BLaER1 (cell line): Measurements from ENCODE around the gene RIMKLB.

Experiments
- H3K27ac ChIP-seq: shearing (Covaris generic); formaldehyde crosslinking; 2 replicates; pipeline ENCODE4 v1.8.1; 2022
- H3K27me3 ChIP-seq: shearing (Covaris generic); formaldehyde crosslinking; 2 replicates; pipeline ENCODE4 v1.8.1; 2022
- H3K36me3 ChIP-seq: shearing (Covaris generic); formaldehyde crosslinking; 2 replicates; pipeline ENCODE4 v1.8.1; 2022
- H3K4me1 ChIP-seq: shearing (Covaris generic); formaldehyde crosslinking; 2 replicates; pipeline ENCODE4 v1.8.1; 2022
- H3K4me2 ChIP-seq: shearing (Covaris generic); formaldehyde crosslinking; 2 replicates; pipeline ENCODE4 v1.8.1; 2022
- H3K4me3 ChIP-seq: shearing (Covaris generic); formaldehyde crosslinking; 2 replicates; pipeline ENCODE4 v1.8.1; 2022
- H3K9ac ChIP-seq: shearing (Covaris generic); formaldehyde crosslinking; 2 replicates; pipeline ENCODE4 v1.8.1; 2022
- H3K9me3 ChIP-seq: shearing (Covaris generic); formaldehyde crosslinking; 2 replicates; pipeline ENCODE4 v1.8.1; 2022
- H4K20me1 ChIP-seq: shearing (Covaris generic); formaldehyde crosslinking; 2 replicates; pipeline ENCODE4 v1.8.1; 2022
- Cebpa-rat ChIP-seq: shearing (Covaris generic); IDR thresholded peaks from 2 replicates; pipeline ENCODE4 v1.8.1; 2022

Gene RIMKLB

GRCh38 chr12:8668441-8668840, 29.4 kb upstream of the RIMKLB start:
- Histone ChIP-seq H3K9me3 (peaks cover 40% of the 10 kb centered on the region), H3K36me3 (no peaks in the 10 kb centered on the region), H3K4me1 (peaks cover 29% of the 10 kb centered on the region), H3K27ac (no peak overlapping the region), H3K4me2 (peak overlapping the region; percentile 62), H3K4me3 (no peak overlapping the region), H4K20me1 (no peaks in the 10 kb centered on the region), H3K27me3 (no peaks in the 10 kb centered on the region), H3K9ac (no peak overlapping the region)
- TF ChIP-seq Cebpa-rat, result no peak

DNA sequence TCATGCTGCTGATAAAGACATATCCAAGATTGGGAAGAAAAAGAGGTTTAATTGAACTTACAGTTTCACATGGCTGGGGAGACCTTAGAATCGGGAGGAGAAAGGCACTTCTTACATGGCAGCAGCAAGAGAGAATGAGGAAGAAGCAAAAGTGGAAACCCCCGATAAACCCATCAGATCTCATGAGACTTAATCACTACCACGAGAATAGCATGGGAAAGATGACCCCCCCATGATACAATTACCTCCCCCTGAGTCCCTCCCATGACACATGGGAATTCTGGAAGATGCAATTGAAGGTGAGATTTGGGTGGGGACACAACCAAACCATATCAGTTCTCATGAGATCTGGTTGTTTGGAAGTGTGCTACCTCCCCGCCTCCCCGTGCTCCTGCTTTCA, 25.4 kb upstream of the RIMKLB start:
- H3K4me1 ChIP-seq, result peaks cover 44% of the 10 kb centered on the region

GRCh38 chr12:8675591-8676036, 22.2 kb upstream of the RIMKLB start:
- peak overlapping the region; percentile 23; the same call in 1 of the 2 replicates for H3K27ac ChIP-seq
- H3K27me3 ChIP-seq, result no peaks in the 10 kb centered on the region
- H3K36me3 ChIP-seq, result no peaks in the 10 kb centered on the region
- no peak for TF ChIP-seq Cebpa-rat
- H3K4me3 ChIP-seq, result no peak overlapping the region
- peak overlapping the region; percentile 24 for H3K4me2 ChIP-seq
- H3K4me1 ChIP-seq, result peaks cover 23% of the 10 kb centered on the region
- peaks cover 28% of the 10 kb centered on the region for H3K9me3 ChIP-seq
- no peak overlapping the region for H3K9ac ChIP-seq
- no peaks in the 10 kb centered on the region for H4K20me1 ChIP-seq

More for the DNA sequence above, 25.4 kb upstream of the RIMKLB start:
- TF ChIP-seq Cebpa-rat, result no peak
- no peak overlapping the region for H3K27ac ChIP-seq
- peaks cover 40% of the 10 kb centered on the region for H3K9me3 ChIP-seq
- no peaks in the 10 kb centered on the region for H4K20me1 ChIP-seq
- H3K4me2 ChIP-seq, result no peak overlapping the region
- no peak overlapping the region for H3K4me3 ChIP-seq
- no peaks in the 10 kb centered on the region for H3K36me3 ChIP-seq
- no peaks in the 10 kb centered on the region for H3K27me3 ChIP-seq
- H3K9ac ChIP-seq, result no peak overlapping the region

DNA sequence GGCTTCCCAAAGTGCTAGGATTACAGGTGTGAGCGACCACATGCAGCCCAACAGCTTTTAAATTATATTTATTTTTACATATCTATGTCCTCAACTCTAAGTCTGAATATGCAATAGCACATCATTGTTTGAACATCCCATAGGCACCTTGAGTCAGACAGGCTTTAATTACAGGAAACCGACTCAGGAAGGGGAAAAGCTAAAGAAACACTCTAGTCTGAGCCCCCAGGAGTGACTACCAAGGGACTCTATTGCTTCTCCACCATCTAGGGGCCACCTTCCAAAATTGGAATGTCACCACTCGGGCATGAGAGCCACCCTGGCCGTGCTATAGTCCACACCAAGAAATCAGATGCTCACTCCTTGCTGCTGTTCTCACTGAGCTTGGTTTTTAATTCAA, 21.1 kb upstream of the RIMKLB start:
- no peak overlapping the region for H3K9ac ChIP-seq
- H3K4me2 ChIP-seq, result no peak overlapping the region
- peaks cover 17% of the 10 kb centered on the region for H3K9me3 ChIP-seq
- H3K27me3 ChIP-seq, result no peaks in the 10 kb centered on the region
- H3K36me3 ChIP-seq, result no peaks in the 10 kb centered on the region
- TF ChIP-seq Cebpa-rat, result no peak
- no peak overlapping the region for H3K27ac ChIP-seq
- no peaks in the 10 kb centered on the region for H4K20me1 ChIP-seq
- H3K4me3 ChIP-seq, result no peak overlapping the region
- peaks cover 19% of the 10 kb centered on the region for H3K4me1 ChIP-seq

- Histone ChIP-seq H3K9ac (no peak overlapping the region), H3K9me3 (peaks cover 10% of the 10 kb centered on the region), H4K20me1 (no peaks in the 10 kb centered on the region), H3K27ac (no peak overlapping the region), H3K4me1 (peaks cover 19% of the 10 kb centered on the region), H3K27me3 (no peaks in the 10 kb centered on the region), H3K4me2 (no peak overlapping the region), H3K4me3 (no peak overlapping the region), H3K36me3 (no peaks in the 10 kb centered on the region)
- TF ChIP-seq Cebpa-rat, result no peak
These were observed 20.4 kb upstream of the RIMKLB start for GRCh38 chr12:8677362-8677761.

GRCh38 chr12:8678661-8679111, 19.1 kb upstream of the RIMKLB start:
- Histone ChIP-seq H3K27ac (no peak overlapping the region), H3K4me3 (no peak overlapping the region), H3K4me2 (no peak overlapping the region), H3K27me3 (no peaks in the 10 kb centered on the region), H3K9me3 (no peaks in the 10 kb centered on the region; the same call in 1 of the 2 replicates), H3K36me3 (no peaks in the 10 kb centered on the region), H3K4me1 (peaks cover 19% of the 10 kb centered on the region), H3K9ac (no peak overlapping the region), H4K20me1 (no peaks in the 10 kb centered on the region)
- TF ChIP-seq Cebpa-rat, result no peak

- no peak for TF ChIP-seq Cebpa-rat
- 0 out of 2 replicates have a peak, but pooled peaks cover 4% of the 10 kb centered on the region for H3K9me3 ChIP-seq
- no peak overlapping the region for H3K4me2 ChIP-seq
- no peak overlapping the region for H3K27ac ChIP-seq
- no peaks in the 10 kb centered on the region for H3K27me3 ChIP-seq
- no peak overlapping the region for H3K4me3 ChIP-seq
- H3K9ac ChIP-seq, result no peak overlapping the region
- H4K20me1 ChIP-seq, result no peaks in the 10 kb centered on the region
- H3K36me3 ChIP-seq, result no peaks in the 10 kb centered on the region
- peaks cover 23% of the 10 kb centered on the region for H3K4me1 ChIP-seq
These were observed 17.3 kb upstream of the RIMKLB start for GRCh38 chr12:8680533-8680932.

DNA sequence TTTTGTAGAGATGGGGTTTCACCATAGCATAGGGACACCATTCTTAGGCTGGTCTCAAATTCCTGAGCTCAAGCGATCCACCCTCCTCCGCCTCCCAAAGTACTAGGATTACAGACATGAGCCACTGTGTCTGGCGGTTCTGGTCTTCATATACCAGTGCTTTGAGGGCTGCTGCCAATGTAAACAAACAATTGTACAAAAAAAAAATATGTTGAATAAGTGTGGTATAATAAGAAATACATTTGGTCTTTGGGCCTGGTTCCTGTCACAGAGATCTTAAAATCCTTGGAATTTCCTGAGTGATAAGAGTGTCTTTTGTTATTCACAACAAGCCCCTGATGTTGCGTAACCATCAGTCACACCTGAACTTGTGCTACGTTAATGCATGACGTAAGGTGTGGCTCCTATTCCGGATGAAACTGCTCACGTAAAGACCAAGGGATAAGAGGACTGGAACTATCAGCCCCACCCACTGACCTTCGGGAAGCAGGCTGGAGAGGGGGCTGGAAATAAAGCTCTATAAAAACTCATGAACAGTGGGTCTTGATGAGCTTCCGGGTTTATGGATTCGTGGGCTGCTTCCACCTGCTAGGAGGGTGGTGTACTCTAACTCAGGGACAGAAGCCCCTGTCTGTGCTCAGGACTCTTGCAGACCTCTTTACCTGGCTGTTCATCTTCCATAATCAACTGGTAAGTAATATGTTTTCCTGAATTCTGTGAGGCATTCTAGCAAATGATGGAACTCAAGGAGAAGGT, 16.5 kb upstream of the RIMKLB start:
- Histone ChIP-seq H3K4me1 (peaks cover 19% of the 10 kb centered on the region; the same call in 1 of the 2 replicates), H4K20me1 (no peaks in the 10 kb centered on the region), H3K9ac (no peak overlapping the region), H3K9me3 (0 out of 2 replicates have a peak, but pooled peaks cover 4% of the 10 kb centered on the region), H3K36me3 (no peaks in the 10 kb centered on the region), H3K27ac (no peak overlapping the region), H3K4me2 (no peak overlapping the region), H3K27me3 (no peaks in the 10 kb centered on the region), H3K4me3 (no peak overlapping the region)
- peak; percentile 80; the same call in 1 of the 2 replicates for TF ChIP-seq Cebpa-rat

GRCh38 chr12:8685051-8685450, 12.7 kb upstream of the RIMKLB start:
- H3K9me3 ChIP-seq, result 0 out of 2 replicates have a peak, but pooled peaks cover 4% of the 10 kb centered on the region
- TF ChIP-seq Cebpa-rat, result no peak
- no peaks in the 10 kb centered on the region for H3K27me3 ChIP-seq
- H4K20me1 ChIP-seq, result no peaks in the 10 kb centered on the region
- H3K27ac ChIP-seq, result no peak overlapping the region
- H3K36me3 ChIP-seq, result no peaks in the 10 kb centered on the region
- H3K4me2 ChIP-seq, result peak overlapping the region; percentile 4; the same call in 1 of the 2 replicates
- H3K4me1 ChIP-seq, result peaks cover 48% of the 10 kb centered on the region
- H3K9ac ChIP-seq, result no peak overlapping the region
- no peak overlapping the region for H3K4me3 ChIP-seq

DNA sequence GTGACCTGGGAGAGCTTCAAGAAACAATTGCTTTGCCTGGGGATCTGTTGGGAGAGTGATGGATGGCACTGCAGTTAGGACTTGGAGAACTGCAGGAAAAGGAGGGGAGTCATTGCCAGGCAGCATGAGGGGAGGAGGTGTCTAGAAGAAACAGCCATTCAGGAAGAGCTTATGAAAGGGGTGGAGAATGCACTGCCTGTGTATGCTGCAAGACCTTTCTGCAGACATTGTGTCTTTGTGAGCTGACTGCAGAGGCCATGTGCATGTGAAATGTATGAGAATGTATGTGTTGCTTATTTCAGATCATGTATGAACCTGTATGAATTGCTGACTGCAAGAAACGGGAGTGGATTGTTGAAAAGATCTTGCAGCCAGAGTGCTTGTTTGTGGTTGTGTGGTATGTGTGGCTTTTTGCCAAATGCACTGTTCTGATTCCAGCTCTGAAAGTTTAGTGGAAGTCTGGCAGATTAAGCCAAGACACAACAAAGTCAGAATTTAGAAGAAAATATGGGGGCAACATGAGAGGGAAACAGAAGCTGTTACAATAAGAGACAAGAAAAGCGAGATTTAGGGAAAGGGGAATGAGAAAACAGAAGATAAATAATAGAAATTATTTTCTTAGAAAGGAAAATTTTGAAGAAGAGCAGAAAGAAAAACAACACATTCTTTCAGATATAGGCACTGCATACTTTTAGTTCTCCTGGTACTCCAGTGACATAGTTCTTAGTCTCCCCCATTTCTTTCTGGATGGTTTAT, 9.8 kb upstream of the RIMKLB start:
- Histone ChIP-seq H3K4me1 (peaks cover 77% of the 10 kb centered on the region), H4K20me1 (no peaks in the 10 kb centered on the region), H3K9ac (no peak overlapping the region), H3K36me3 (no peaks in the 10 kb centered on the region), H3K9me3 (0 out of 2 replicates have a peak, but pooled peaks cover 4% of the 10 kb centered on the region), H3K4me3 (no peak overlapping the region), H3K27me3 (no peaks in the 10 kb centered on the region), H3K4me2 (peak overlapping the region; percentile 71), H3K27ac (no peak overlapping the region)
- no peak for TF ChIP-seq Cebpa-rat
